GM23338 (cell line): ENCODE data around the gene TTC5. TPM values are rescaled to one million over a fixed set of nuclear protein-coding genes. Genes with fewer than 3 reads are reported as not detected.
"Not testable (repeated sequence)": the region's sequence is repeated elsewhere in the genome, so short reads cannot be mapped to it uniquely, and the experiment has no call there.

Source experiments
- ATAC-seq: fragments of 200-7000 bp; cut with Tn5 transposase; 3 replicates; pipeline ENCODE4 v1.9.1; 2020
- DNase-seq: peaks from one replicate; pipeline ENCODE4 v3.0.0-alpha.2; 2015; ENCODE audit warnings: low spot score
- H2AFZ ChIP-seq: fragments of 200-600 bp; sonication (generic); 2 replicates; pipeline ENCODE4 v1.8.0; 2016; ENCODE audit warnings: antibody characterized with exemption, mild to moderate bottlenecking, moderate library complexity
- H3F3A ChIP-seq: fragments of 200-600 bp; sonication (generic); replicated peaks from 2 replicates; pipeline ENCODE4 v1.8.0; 2017; ENCODE audit warnings: antibody characterized with exemption, mixed run types, low read depth
- H3K27ac ChIP-seq: fragments of 200-600 bp; sonication (generic); 2 replicates; pipeline ENCODE4 v1.6.1; 2016; ENCODE audit warnings: low read depth
- H3K27me3 ChIP-seq: fragments of 200-600 bp; sonication (generic); 2 replicates; pipeline ENCODE4 v1.8.0; 2016; ENCODE audit warnings: mild to moderate bottlenecking, mixed run types, moderate library complexity; ENCODE audit not compliant: insufficient read depth
- H3K36me3 ChIP-seq: fragments of 200-600 bp; sonication (generic); 2 replicates; pipeline ENCODE4 v1.8.0; 2016; ENCODE audit warnings: mild to moderate bottlenecking; ENCODE audit not compliant: insufficient read depth
- H3K4me1 ChIP-seq: fragments of 200-600 bp; sonication (generic); 2 replicates; pipeline ENCODE4 v1.8.0; 2016; ENCODE audit warnings: mild to moderate bottlenecking, moderate library complexity; ENCODE audit not compliant: insufficient read depth
- H3K4me2 ChIP-seq: fragments of 200-600 bp; sonication (generic); 2 replicates; pipeline ENCODE4 v1.7.1; 2017; ENCODE audit warnings: mixed run types
- H3K4me3 ChIP-seq: fragments of 200-600 bp; sonication (generic); 2 replicates; pipeline ENCODE4 v1.6.1; 2016; ENCODE audit warnings: mixed run types
- H3K79me2 ChIP-seq: fragments of 200-600 bp; sonication (generic); replicated peaks from 2 replicates; pipeline ENCODE4 v1.8.0; 2017; ENCODE audit warnings: mild to moderate bottlenecking; ENCODE audit not compliant: insufficient read depth
- H3K9me2 ChIP-seq: fragments of 200-600 bp; sonication (generic); 2 replicates; pipeline ENCODE4 v1.8.0; 2017; ENCODE audit not compliant: insufficient read depth
- H4K20me1 ChIP-seq: fragments of 200-600 bp; sonication (generic); replicated peaks from 2 replicates; pipeline ENCODE4 v1.8.0; 2017; ENCODE audit warnings: mild to moderate bottlenecking; ENCODE audit not compliant: insufficient read depth
- H3K27ac Mint-ChIP-seq: 2 replicates; pipeline ENCODE4 v1.8.0; 2020; ENCODE audit warnings: inconsistent platforms, mild to moderate bottlenecking, moderate library complexity, mixed read lengths
- H3K27me3 Mint-ChIP-seq: 3 replicates; pipeline ENCODE4 v1.8.0; 2022; ENCODE audit warnings: low read depth, mild to moderate bottlenecking, moderate library complexity, mixed read lengths, inconsistent platforms; ENCODE audit not compliant: insufficient read depth, poor library complexity
- H3K36me3 Mint-ChIP-seq: 3 replicates; pipeline ENCODE4 v1.8.0; 2021; ENCODE audit warnings: low read depth, mild to moderate bottlenecking, inconsistent platforms, moderate library complexity, mixed read lengths
- H3K4me1 Mint-ChIP-seq: 3 replicates; pipeline ENCODE4 v1.8.0; 2020; ENCODE audit warnings: mild to moderate bottlenecking, inconsistent platforms, mixed read lengths
- H3K4me3 Mint-ChIP-seq: 3 replicates; pipeline ENCODE4 v1.8.0; 2021; ENCODE audit warnings: moderate library complexity, mild to moderate bottlenecking, inconsistent platforms, mixed read lengths
- H3K9me3 Mint-ChIP-seq: 3 replicates; pipeline ENCODE4 v1.8.0; 2020; ENCODE audit warnings: moderate library complexity, mild to moderate bottlenecking, inconsistent platforms, mixed read lengths
- CREB1 ChIP-seq: fragments of 250-450 bp; sonication (Bioruptor Pico); IDR thresholded peaks from 2 replicates; pipeline ENCODE4 v1.5.0; 2020; ENCODE audit warnings: low read depth, mild to moderate bottlenecking, moderate library complexity
- EZH2 ChIP-seq: fragments of 200-600 bp; sonication (generic); IDR thresholded peaks from one replicate; pipeline ENCODE4 v1.8.0; 2017; ENCODE audit warnings: antibody characterized with exemption, mild to moderate bottlenecking, low read depth; ENCODE audit not compliant: unreplicated experiment
- EZH2phosphoT487 ChIP-seq: fragments of 200-600 bp; sonication (generic); IDR thresholded peaks from one replicate; pipeline ENCODE4 v1.8.1; 2018; ENCODE audit warnings: antibody characterized with exemption; ENCODE audit not compliant: unreplicated experiment
- POLR2AphosphoS5 ChIP-seq: IDR thresholded peaks from 2 replicates; pipeline ENCODE4 v1.6.1; 2016; ENCODE audit warnings: antibody characterized with exemption, low read depth
- ZNF114 ChIP-seq: fragments of 250-450 bp; sonication (Bioruptor Pico); IDR thresholded peaks from 2 replicates; pipeline ENCODE4 v1.5.0; 2020; ENCODE audit warnings: mild to moderate bottlenecking, moderate library complexity
- ZNF331 ChIP-seq: fragments of 250-450 bp; sonication (Bioruptor Pico); IDR thresholded peaks from 2 replicates; pipeline ENCODE4 v1.5.0; 2020; ENCODE audit warnings: low read depth, mild to moderate bottlenecking, moderate library complexity
- polyA plus RNA-seq: library from polyadenylated mRNA; unstranded; fragments of >200 nt; fragmentation: Nextera tagmentation; extraction: Ambion mirVana; gene quantifications from 2 replicates; pipeline ENCODE4 v1.2.1, GENCODE V29; 2016
- total RNA-seq: library from RNA; depleted of rRNA; stranded (reverse); fragments of >200 nt; shearing (Covaris generic); gene quantifications from 2 replicates; pipeline ENCODE4 v1.2.3, GENCODE V29; 2014
- TF ChIP-seq, protein P1 (sequence below): IDR thresholded peaks from one replicate; pipeline ENCODE4 v1.6.1; 2018; ENCODE audit warnings: antibody characterized with exemption; ENCODE audit not compliant: unreplicated experiment
- TF ChIP-seq, protein P2 (sequence below): IDR thresholded peaks from 2 replicates; pipeline ENCODE4 v1.6.1; 2016; ENCODE audit warnings: antibody characterized with exemption

Gene TTC5
- total and polyA plus RNA-seq, 2 experiments from 2014 or later: 9.3 to 14.6 TPM

- Mint-ChIP-seq H3K4me3 (peak within 1 kb of the TSS; percentile 90), H3K27me3 (peaks cover 6% of the 10 kb centered on the region), H3K27ac (peak within 1 kb of the TSS; percentile 95), H3K4me1 (0 out of 3 replicates have a peak, but pooled peaks cover 4% of the 10 kb centered on the region), H3K36me3 (peaks cover 33% of the 10 kb centered on the region), H3K9me3 (peaks cover 3% of the 10 kb centered on the region; the same call in 1 of the 3 replicates)
- ATAC-seq (peak; percentile 98), DNase-seq (peak; percentile 99)
- Histone ChIP-seq H3K36me3 (peaks cover 26% of the 10 kb centered on the region), H3K27me3 (no peaks in the 10 kb centered on the region), H3K4me1 (peaks cover 6% of the 10 kb centered on the region), H3K4me2 (peak within 1 kb of the TSS; percentile 93), H3K27ac (peak within 1 kb of the TSS; percentile 99), H3K4me3 (peak within 1 kb of the TSS; percentile 85), H2AFZ (peak within 1 kb of the TSS; percentile 72; the same call in 1 of the 2 replicates), H3K9me2 (no peaks in the 10 kb centered on the region), H4K20me1 (no peaks in the 10 kb centered on the region; the same call in 1 of the 2 replicates), H3F3A (no peaks in the 10 kb centered on the region), H3K79me2 (peaks cover 14% of the 10 kb centered on the region)
- TF ChIP-seq ZNF114 (CRISPR knock-in tag) (0 out of 2 replicates have a peak, but pooled peaks have one; percentile 49), CREB1 (CRISPR knock-in tag) (peak; percentile 98), ZNF331 (CRISPR knock-in tag) (no peak), POLR2AphosphoS5 (peak; percentile 82), EZH2 (no peak)
- TF ChIP-seq, protein P1, sequence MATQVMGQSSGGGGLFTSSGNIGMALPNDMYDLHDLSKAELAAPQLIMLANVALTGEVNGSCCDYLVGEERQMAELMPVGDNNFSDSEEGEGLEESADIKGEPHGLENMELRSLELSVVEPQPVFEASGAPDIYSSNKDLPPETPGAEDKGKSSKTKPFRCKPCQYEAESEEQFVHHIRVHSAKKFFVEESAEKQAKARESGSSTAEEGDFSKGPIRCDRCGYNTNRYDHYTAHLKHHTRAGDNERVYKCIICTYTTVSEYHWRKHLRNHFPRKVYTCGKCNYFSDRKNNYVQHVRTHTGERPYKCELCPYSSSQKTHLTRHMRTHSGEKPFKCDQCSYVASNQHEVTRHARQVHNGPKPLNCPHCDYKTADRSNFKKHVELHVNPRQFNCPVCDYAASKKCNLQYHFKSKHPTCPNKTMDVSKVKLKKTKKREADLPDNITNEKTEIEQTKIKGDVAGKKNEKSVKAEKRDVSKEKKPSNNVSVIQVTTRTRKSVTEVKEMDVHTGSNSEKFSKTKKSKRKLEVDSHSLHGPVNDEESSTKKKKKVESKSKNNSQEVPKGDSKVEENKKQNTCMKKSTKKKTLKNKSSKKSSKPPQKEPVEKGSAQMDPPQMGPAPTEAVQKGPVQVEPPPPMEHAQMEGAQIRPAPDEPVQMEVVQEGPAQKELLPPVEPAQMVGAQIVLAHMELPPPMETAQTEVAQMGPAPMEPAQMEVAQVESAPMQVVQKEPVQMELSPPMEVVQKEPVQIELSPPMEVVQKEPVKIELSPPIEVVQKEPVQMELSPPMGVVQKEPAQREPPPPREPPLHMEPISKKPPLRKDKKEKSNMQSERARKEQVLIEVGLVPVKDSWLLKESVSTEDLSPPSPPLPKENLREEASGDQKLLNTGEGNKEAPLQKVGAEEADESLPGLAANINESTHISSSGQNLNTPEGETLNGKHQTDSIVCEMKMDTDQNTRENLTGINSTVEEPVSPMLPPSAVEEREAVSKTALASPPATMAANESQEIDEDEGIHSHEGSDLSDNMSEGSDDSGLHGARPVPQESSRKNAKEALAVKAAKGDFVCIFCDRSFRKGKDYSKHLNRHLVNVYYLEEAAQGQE: no peak
These were observed 37.5 kb upstream of the TTC5 start, which contains the start of gene PARP2 for GRCh38 chr14:20343092-20343861. Gene PARP2, plus strand, starts transcription at chr14:20343635. Its CDS starts 7 bp downstream, at chr14:20343642.

- TF ChIP-seq EZH2 (no peak), ZNF114 (CRISPR knock-in tag) (no peak), EZH2phosphoT487 (no peak)
- TF ChIP-seq, protein P2, sequence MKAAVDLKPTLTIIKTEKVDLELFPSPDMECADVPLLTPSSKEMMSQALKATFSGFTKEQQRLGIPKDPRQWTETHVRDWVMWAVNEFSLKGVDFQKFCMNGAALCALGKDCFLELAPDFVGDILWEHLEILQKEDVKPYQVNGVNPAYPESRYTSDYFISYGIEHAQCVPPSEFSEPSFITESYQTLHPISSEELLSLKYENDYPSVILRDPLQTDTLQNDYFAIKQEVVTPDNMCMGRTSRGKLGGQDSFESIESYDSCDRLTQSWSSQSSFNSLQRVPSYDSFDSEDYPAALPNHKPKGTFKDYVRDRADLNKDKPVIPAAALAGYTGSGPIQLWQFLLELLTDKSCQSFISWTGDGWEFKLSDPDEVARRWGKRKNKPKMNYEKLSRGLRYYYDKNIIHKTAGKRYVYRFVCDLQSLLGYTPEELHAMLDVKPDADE: no peak
- Mint-ChIP-seq H3K4me1 (0 out of 3 replicates have a peak, but pooled peaks cover 4% of the 10 kb centered on the region), H3K9me3 (peaks cover 3% of the 10 kb centered on the region; the same call in 1 of the 3 replicates), H3K4me3 (peak overlapping the region; percentile 90), H3K27me3 (peaks cover 6% of the 10 kb centered on the region), H3K27ac (no peak overlapping the region), H3K36me3 (peaks cover 21% of the 10 kb centered on the region)
- no peak for ATAC-seq
- Histone ChIP-seq H3K27me3 (no peaks in the 10 kb centered on the region), H4K20me1 (no peaks in the 10 kb centered on the region), H3K4me3 (peak overlapping the region; percentile 58), H3K36me3 (peaks cover 16% of the 10 kb centered on the region; the same call in 1 of the 2 replicates), H3K4me1 (peaks cover 6% of the 10 kb centered on the region), H3K9me2 (no peaks in the 10 kb centered on the region), H3K27ac (peak overlapping the region; percentile 99), H3F3A (no peaks in the 10 kb centered on the region), H3K4me2 (peak overlapping the region; percentile 71), H2AFZ (no peak overlapping the region), H3K79me2 (peaks cover 14% of the 10 kb centered on the region)
- no peak for DNase-seq
These were observed 35.9 kb upstream of the TTC5 start for GRCh38 chr14:20341646-20342045.

DNA sequence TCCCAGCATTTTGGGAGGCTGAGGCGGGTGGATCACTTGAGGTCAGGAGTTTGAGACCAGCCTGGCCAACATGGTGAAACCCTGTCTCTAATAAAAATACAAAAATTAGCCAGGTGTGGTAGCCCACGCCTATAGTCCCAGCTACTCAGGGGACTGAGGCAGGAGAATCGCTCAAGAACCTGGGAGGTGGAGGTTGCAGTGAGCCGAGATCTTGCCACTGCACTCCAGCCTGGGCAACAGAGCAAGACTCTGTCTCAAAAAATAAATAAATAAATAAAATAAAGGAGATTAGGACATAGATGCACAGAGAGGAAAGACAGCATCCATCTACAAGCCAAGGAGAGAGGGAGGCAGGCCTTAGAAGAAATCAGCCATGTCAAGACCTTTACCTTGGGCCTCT lies 35.3 kb upstream of the TTC5 start:
- not testable (repeated sequence) for H3K27me3 ChIP-seq, H3K4me3 ChIP-seq, H3F3A ChIP-seq, H3K27me3 Mint-ChIP-seq, ATAC-seq, H3K9me2 ChIP-seq, H3K4me2 ChIP-seq, DNase-seq, H2AFZ ChIP-seq, H3K9me3 Mint-ChIP-seq, H3K27ac ChIP-seq, H3K27ac Mint-ChIP-seq, H4K20me1 ChIP-seq, H3K4me1 ChIP-seq, H3K4me1 Mint-ChIP-seq
- H3K79me2 ChIP-seq: peaks cover 14% of the 10 kb centered on the region
- H3K36me3 ChIP-seq: peaks cover 11% of the 10 kb centered on the region; the same call in 1 of the 2 replicates
- Mint-ChIP-seq H3K4me3 (0 out of 3 replicates have a peak overlapping the region, but pooled peaks have one; percentile 29), H3K36me3 (peaks cover 15% of the 10 kb centered on the region)
